ENCODE results near the gene GALNT1. TPM values are rescaled to one million over a fixed set of nuclear protein-coding genes. Genes with fewer than 3 reads are reported as not detected.

Gene GALNT1
- total and polyA plus RNA-seq, 2 donors, result 29.8 to 127 TPM

DNA sequence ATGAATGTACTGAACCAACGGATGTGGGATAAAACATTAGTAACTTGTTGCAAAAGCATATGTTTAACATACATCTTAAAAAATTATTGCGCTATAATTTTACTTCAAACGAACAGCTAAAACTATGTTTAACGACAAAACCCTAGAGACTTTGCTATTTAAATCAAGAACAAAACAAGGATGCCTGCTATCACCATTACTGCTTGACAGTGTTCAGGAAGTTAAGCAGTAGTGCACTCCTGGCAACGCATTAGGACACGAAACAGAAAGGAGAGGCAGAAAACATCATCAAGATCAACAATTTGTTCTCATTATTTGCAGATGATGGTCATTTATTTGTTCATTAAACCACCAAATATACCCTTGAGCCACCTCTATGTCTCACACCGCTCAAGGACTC lies 151.9 kb downstream of the GALNT1 start:
- H3K4me3 ChIP-seq (ENCODE audit: low read depth, low read length), result no peak overlapping the region
- H3K36me3 ChIP-seq (ENCODE audit: insufficient read depth), result no peaks in the 10 kb centered on the region
- DNase-seq (ENCODE audit: extremely low spot score), result no peak
- no peaks in the 10 kb centered on the region for H3K4me1 ChIP-seq (ENCODE audit: insufficient read depth)
- WGBS, result 79% methylated on average over 7 of the region's 7 CpGs
- no peak overlapping the region for H3K27ac ChIP-seq (ENCODE audit: low read depth)

DNA sequence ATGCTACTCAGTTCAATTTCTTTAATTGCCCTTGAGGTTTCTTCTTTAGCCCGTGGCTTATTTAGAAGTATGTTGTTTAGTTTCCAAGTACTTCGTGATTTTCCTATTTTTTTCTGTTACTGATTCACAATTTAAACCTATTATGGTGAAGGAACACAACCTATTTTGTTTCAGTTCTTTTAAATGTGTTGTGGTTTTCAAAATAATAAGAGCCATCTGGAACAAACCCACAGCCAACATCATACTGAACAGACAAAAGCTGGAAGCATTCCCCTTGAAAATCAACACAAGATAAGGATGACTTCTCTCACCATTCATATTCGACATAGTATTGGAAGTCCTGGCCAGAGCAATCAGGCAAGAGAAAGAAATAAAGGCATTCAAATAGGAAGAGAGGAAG lies 155.2 kb downstream of the GALNT1 start:
- DNase-seq (ENCODE audit: extremely low spot score), result no peak
- Histone ChIP-seq H3K36me3 (ENCODE audit: insufficient read depth) (no peaks in the 10 kb centered on the region), H3K4me3 (ENCODE audit: low read depth, low read length) (no peak overlapping the region), H3K27ac (ENCODE audit: low read depth) (no peak overlapping the region), H3K4me1 (ENCODE audit: insufficient read depth) (no peaks in the 10 kb centered on the region)
- 48% methylated on average over 3 of the region's 3 CpGs for WGBS

DNA sequence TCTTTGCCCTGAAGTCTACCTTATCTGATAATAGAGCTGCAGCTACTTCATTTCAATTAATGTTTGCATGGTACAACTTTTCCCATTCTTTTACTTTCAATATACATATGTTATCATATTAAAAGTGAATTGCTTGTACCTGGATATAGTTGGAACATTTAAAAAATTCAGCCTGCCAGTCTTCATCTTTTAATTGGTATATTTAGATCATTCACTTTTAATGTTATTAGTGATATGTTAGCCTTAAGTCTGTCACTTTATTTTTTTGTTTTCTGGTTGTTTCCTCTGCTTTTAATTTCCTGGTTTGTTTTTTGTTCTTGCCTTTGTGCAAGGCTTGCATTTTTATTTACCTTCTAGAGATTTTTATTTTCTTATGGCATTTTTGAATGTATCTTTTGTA lies 158.2 kb downstream of the GALNT1 start:
- DNase-seq (ENCODE audit: extremely low spot score), result no peak
- no peak overlapping the region for H3K27ac ChIP-seq (ENCODE audit: low read depth)
- H3K36me3 ChIP-seq (ENCODE audit: insufficient read depth), result no peaks in the 10 kb centered on the region
- no peaks in the 10 kb centered on the region for H3K4me1 ChIP-seq (ENCODE audit: insufficient read depth)
- H3K4me3 ChIP-seq (ENCODE audit: low read depth, low read length), result no peak overlapping the region

DNA sequence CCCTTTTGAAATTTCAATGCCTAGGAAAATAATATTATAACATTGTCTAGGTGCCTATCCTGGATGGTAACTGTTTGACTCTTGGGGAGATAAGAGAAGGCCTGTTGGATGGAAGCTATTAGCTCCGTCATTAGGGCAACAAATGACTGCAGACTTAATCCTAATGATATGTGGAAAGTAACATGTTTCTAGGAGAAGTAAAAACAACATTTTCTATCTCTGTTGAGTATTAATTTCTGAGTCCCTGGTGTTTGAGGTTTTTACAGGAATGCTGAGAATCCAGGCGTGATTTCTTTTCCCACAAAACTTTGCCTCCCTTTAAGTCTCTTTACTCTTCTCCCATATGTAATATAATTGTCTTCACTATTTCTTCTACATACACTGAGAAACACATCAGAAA lies 159.1 kb downstream of the GALNT1 start:
- no peak for DNase-seq (ENCODE audit: extremely low spot score)
- H3K4me1 ChIP-seq (ENCODE audit: insufficient read depth), result no peaks in the 10 kb centered on the region
- no peaks in the 10 kb centered on the region for H3K36me3 ChIP-seq (ENCODE audit: insufficient read depth)
- H3K27ac ChIP-seq (ENCODE audit: low read depth), result no peak overlapping the region
- H3K4me3 ChIP-seq (ENCODE audit: low read depth, low read length), result no peak overlapping the region
- WGBS, result 75% methylated on average over 2 of the region's 2 CpGs

DNA sequence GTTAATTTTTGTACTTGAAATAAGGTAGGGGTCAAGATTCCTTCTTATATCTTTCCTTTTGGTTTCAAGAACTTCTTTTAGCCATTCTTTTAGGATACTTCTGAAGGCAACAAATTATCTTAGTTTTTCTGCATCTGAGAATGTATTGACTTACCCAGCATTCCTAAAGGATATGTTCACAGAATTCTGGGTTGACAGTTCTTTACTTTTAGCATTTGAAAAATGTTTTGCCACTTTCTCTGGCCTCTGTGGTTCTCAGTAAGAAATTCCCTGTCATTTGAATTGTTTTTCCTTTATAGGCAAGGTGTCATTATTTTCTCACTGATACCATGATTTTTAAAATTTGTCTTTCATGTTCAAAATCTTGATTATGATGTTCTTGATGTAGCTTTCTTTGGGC lies 162.4 kb downstream of the GALNT1 start:
- no peaks in the 10 kb centered on the region for H3K4me1 ChIP-seq (ENCODE audit: insufficient read depth)
- no peak overlapping the region for H3K27ac ChIP-seq (ENCODE audit: low read depth)
- no peak overlapping the region for H3K4me3 ChIP-seq (ENCODE audit: low read depth, low read length)
- no peaks in the 10 kb centered on the region for H3K36me3 ChIP-seq (ENCODE audit: insufficient read depth)
- DNase-seq (ENCODE audit: extremely low spot score), result no peak

DNA sequence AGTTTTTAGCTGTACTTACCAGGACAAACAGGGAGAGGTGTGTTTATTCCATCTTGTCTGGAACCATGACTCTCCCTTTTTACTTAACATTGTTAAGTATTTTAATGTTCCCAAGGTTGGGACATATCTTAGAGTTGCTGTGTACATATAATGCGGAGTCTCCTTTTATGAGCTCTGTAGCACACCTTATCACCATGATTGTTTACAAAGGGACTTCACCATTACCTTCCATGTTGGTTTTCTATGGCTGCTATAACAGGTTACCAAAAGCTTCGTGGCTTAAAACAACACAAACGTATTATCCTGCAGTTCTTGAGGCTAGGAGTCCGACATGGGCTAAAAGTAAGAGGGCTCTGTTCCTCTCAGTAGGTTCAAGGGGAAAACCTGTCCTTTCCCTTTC lies 164.3 kb downstream of the GALNT1 start:
- no peak overlapping the region for H3K4me3 ChIP-seq (ENCODE audit: low read depth, low read length)
- no peak for DNase-seq (ENCODE audit: extremely low spot score)
- H3K36me3 ChIP-seq (ENCODE audit: insufficient read depth), result no peaks in the 10 kb centered on the region
- no peak overlapping the region for H3K27ac ChIP-seq (ENCODE audit: low read depth)
- H3K4me1 ChIP-seq (ENCODE audit: insufficient read depth), result no peaks in the 10 kb centered on the region
- 80% methylated on average over 4 of the region's 4 CpGs for WGBS

DNA sequence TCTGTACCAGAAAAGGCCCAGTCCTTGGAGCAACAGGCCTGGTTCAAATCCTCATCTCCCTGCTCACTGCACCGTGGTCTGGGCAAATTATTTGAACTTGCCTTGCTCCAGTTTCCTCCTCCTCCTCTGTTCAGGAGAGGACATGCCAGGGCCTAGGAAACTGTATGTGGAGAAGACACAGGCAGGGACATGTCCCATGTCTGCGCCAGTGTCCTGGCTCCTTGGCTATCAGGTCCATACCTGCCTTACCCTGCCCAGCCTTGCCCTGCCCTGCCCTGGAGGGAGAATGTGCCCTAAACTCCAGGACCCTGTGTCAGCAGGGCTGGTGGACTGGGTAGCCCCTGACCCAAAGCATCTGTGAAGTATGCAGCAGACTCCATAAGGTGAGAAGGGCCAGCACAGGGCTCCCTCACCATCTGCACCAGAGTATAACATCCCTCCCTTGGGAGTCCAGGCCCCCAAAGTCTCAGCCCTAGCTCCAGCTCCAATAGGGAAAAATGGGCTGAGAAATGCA lies 165.3 kb downstream of the GALNT1 start:
- H3K4me3 ChIP-seq (ENCODE audit: low read depth, low read length), result no peak overlapping the region
- 90% methylated on average over 2 of the region's 2 CpGs for WGBS
- no peak for DNase-seq (ENCODE audit: extremely low spot score)
- no peaks in the 10 kb centered on the region for H3K36me3 ChIP-seq (ENCODE audit: insufficient read depth)
- no peaks in the 10 kb centered on the region for H3K4me1 ChIP-seq (ENCODE audit: insufficient read depth)
- H3K27ac ChIP-seq (ENCODE audit: low read depth), result no peak overlapping the region

DNA sequence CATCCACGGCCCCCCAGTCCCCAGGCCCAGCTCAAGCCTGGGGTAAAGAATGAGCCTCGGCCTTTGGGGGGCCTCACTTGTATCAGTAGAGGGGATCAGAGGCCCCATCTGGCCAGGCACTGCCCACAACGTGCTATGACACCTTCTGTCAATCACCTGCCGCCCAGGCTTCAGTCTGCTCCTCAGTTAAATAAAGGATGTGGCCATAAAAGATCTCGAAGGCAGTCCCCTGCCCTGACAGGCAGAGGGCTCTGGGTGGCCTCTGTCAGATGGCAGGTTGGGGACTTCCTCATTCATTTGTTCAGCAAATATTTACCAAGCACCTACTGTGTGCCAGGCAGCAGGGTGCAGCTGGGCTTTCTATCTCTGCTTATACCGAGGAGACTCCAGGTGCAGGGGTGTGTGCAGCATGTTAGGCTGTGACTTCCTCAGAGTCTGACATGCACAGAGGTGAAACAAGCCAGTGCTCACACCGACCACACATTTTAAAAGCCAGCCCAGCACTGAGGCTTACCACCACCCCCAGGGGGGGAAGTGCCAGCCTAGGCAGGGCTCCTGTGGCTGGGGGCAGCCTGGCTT lies 166.4 kb downstream of the GALNT1 start:
- no peak overlapping the region for H3K4me3 ChIP-seq (ENCODE audit: low read depth, low read length)
- H3K36me3 ChIP-seq (ENCODE audit: insufficient read depth), result no peaks in the 10 kb centered on the region
- WGBS, result 49% methylated on average over 7 of the region's 7 CpGs
- DNase-seq (ENCODE audit: extremely low spot score), result no peak
- H3K27ac ChIP-seq (ENCODE audit: low read depth), result no peak overlapping the region
- H3K4me1 ChIP-seq (ENCODE audit: insufficient read depth), result no peaks in the 10 kb centered on the region

DNA sequence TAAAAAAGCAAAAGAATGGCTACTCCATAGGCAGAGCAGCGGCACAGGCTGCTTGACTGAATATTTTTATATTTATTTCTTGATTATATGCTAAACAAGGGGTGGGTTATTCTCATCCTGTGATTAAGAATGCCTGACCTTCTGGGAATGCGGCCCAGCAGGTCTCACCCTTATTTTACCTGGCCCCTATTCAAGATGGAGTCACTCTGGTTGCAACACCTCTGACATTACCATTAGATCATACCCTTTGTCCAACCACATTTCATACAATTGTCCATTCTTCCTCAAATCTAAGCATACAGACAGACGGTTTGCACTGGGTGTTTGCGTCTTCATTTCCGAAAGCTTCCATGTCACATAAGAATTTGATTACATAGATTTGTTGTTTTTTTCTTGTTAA lies 168.2 kb downstream of the GALNT1 start:
- no peak overlapping the region for H3K4me3 ChIP-seq (ENCODE audit: low read depth, low read length)
- H3K4me1 ChIP-seq (ENCODE audit: insufficient read depth), result no peaks in the 10 kb centered on the region
- WGBS, result 89% methylated on average over 5 of the region's 5 CpGs
- H3K36me3 ChIP-seq (ENCODE audit: insufficient read depth), result no peaks in the 10 kb centered on the region
- DNase-seq (ENCODE audit: extremely low spot score), result no peak
- no peak overlapping the region for H3K27ac ChIP-seq (ENCODE audit: low read depth)

DNA sequence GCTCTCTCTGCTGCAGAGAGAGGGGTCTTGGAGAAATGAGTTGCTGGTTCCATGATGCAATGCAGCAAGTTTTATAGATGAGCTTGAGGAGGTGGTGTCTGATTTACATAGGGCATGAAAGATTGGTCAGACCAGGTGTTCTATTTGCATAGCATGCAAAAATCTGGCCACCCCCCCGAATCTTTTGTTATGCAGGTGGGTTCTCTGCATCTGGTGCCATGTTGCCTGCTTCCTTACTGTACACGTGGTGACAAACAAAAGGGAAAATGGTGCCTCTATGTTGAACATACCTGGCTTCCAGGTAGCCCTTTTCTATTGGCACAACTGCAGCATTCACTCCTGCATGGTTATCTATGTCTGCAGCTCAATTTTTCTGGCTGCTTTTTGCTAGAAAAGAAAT lies 169.4 kb downstream of the GALNT1 start:
- H3K27ac ChIP-seq (ENCODE audit: low read depth), result no peak overlapping the region
- no peak overlapping the region for H3K4me3 ChIP-seq (ENCODE audit: low read depth, low read length)
- H3K4me1 ChIP-seq (ENCODE audit: insufficient read depth), result no peaks in the 10 kb centered on the region
- DNase-seq (ENCODE audit: extremely low spot score), result no peak
- WGBS, result 61% methylated on average over 2 of the region's 2 CpGs
- H3K36me3 ChIP-seq (ENCODE audit: insufficient read depth), result no peaks in the 10 kb centered on the region

DNA sequence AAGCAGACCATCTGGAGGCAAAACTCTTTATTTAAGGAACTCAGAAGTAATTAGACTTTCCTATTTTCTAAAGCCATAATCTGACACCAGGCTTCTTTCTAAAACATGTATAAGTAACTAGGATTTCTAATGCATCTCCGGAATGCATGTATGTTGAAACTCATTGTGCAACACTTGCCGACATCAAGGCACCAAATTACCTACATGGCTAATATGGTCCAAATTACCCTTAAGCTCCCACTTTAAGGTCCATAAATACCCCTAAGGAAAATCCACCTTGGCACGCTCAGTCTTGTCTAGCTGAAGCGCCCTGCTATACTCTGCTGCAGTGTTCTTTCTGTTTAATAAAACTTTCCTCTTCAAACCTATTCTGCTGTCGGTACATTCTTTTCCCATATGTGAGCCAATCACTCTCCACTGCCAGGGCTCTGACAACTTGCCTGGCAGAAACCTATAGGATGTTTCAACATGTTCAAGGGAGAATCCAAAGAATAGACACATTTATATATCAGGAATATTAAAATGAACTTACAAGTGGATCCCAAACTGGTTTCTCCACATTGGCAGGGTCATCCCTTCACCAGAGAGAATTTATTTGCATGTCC lies 171.9 kb downstream of the GALNT1 start:
- Histone ChIP-seq H3K4me1 (ENCODE audit: insufficient read depth) (no peaks in the 10 kb centered on the region), H3K4me3 (ENCODE audit: low read depth, low read length) (no peak overlapping the region), H3K27ac (ENCODE audit: low read depth) (no peak overlapping the region), H3K36me3 (ENCODE audit: insufficient read depth) (no peaks in the 10 kb centered on the region)
- DNase-seq (ENCODE audit: extremely low spot score), result no peak
- WGBS, result 72% methylated on average over 5 of the region's 5 CpGs

DNA sequence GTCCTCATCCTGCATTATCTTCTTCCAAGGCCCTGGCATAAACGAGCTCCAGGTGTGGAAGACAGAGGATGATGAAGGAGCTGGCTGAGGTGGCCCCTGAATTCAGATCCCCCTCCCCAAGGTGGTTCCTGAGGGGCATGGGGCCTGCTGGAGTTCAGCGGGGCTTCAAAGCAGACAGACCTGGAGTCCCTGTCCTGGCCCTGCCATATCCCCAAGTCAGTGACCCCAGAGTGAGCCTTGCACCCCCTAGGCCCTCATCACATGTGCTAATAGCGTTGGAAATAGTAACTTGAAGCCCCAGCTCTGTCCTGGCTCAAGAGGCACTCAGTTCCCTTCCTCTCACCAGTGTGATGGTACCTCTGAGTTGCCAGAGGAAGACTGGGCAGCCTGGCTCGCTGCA lies 172.9 kb downstream of the GALNT1 start:
- WGBS, result 70% methylated on average over 4 of the region's 4 CpGs
- Histone ChIP-seq H3K4me1 (ENCODE audit: insufficient read depth) (no peaks in the 10 kb centered on the region), H3K4me3 (ENCODE audit: low read depth, low read length) (no peak overlapping the region), H3K27ac (ENCODE audit: low read depth) (no peak overlapping the region), H3K36me3 (ENCODE audit: insufficient read depth) (no peaks in the 10 kb centered on the region)
- no peak for DNase-seq (ENCODE audit: extremely low spot score)

DNA sequence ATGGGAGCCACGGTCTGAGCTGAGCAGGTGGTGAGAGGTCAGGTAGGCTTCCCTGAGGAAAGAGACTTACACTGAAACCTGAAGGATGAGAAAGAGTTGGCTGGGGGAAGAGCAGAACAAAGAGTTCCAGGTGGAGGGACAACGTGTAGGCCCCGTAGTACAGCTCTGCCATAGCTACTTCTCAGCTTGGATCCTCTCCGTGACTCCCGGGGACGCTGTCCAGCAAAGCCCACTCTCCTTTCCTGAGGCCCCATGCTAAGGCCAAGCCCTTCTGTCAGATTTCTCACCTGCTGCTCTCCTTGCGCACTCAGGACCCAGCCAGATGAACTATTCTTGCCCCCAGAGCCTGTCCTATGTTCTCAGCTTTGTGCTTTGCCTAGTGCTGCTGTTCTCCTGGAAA lies 173.8 kb downstream of the GALNT1 start:
- no peak overlapping the region for H3K27ac ChIP-seq (ENCODE audit: low read depth)
- no peak for DNase-seq (ENCODE audit: extremely low spot score)
- 75% methylated on average over 7 of the region's 7 CpGs for WGBS
- H3K4me1 ChIP-seq (ENCODE audit: insufficient read depth), result no peaks in the 10 kb centered on the region
- no peak overlapping the region for H3K4me3 ChIP-seq (ENCODE audit: low read depth, low read length)
- no peaks in the 10 kb centered on the region for H3K36me3 ChIP-seq (ENCODE audit: insufficient read depth)

DNA sequence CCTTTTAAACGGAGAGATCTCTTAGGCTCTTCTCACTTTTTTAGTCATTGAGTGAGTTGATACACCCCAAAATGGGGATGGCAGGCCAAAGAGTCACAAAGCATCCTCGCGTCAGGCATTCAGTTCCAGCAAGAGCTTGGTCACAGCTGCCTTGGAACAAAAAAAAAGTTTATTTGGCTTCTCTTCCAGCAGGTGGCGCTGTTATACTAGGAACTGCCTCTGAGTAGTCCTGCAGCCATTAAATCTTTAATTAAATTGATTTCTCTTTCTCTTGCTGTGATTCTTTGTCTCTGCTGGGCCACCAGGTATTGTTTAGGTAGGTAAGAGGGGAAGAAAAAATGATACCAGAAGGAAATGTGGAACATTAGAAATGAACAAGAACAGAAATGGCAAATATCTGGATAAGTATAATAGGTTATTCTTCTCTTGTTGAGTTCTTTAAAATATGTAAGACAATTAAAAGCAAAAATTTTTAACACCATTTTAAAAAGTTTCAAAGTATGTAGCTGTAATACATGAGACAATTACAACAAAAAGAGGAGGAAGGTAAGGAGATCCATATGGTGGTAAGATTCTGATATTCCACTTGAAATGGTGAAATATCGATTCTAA lies 175.1 kb downstream of the GALNT1 start:
- H3K4me3 ChIP-seq (ENCODE audit: low read depth, low read length), result no peak overlapping the region
- WGBS, result 23% methylated on average over 5 of the region's 5 CpGs
- H3K36me3 ChIP-seq (ENCODE audit: insufficient read depth), result no peaks in the 10 kb centered on the region
- peak; percentile 15 for DNase-seq (ENCODE audit: extremely low spot score)
- H3K27ac ChIP-seq (ENCODE audit: low read depth), result no peak overlapping the region
- no peaks in the 10 kb centered on the region for H3K4me1 ChIP-seq (ENCODE audit: insufficient read depth)
